ENCODE data around the gene SCG2.

Gene SCG2

DNA sequence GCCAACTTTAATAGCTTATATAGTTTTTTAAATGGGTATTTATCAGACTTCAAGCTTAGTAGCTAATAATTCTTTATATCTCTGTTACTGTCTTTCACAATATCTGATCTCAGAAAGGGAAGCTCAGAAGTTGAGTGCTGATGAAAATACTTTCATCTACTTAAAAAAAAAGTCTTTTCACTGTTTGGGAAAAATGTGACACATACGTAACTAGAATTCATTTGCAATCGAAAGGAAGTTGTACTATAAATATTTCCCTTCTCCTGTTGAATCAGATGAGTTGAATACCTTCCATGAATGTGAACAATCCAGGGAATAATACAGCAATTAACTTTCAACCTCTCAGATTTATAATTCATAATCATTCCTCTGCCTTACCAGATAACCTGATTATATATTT is 811 bp upstream of the SCG2 start:
- H4K91ac ChIP-seq (ENCODE audit: low read depth, low read length), result no peak overlapping the region
- no peak overlapping the region for H3K27ac ChIP-seq (ENCODE audit: low read depth, low read length)
- WGBS (ENCODE audit: extremely low coverage, insufficient coverage, insufficient read length), result no CpG with 5 or more reads among the region's 2 CpGs
- no peak overlapping the region for H4K8ac ChIP-seq (ENCODE audit: low read depth, low read length)
- no peaks in the 10 kb centered on the region for H3K36me3 ChIP-seq (ENCODE audit: control insufficient read depth in 1 of 2, insufficient read depth in 2 of 2, low read length in 2 of 2)
- H2BK12ac ChIP-seq (ENCODE audit: low read length), result no peak overlapping the region
- no peak overlapping the region for H2BK5ac ChIP-seq (ENCODE audit: low read depth, low read length, poor library complexity)
- H3K4me2 ChIP-seq (ENCODE audit: low read length), result no peak overlapping the region
- H3K9me3 ChIP-seq (ENCODE audit: insufficient read depth, low read depth, low read length), result no peaks in the 10 kb centered on the region
- no peak overlapping the region for H4K12ac ChIP-seq (ENCODE audit: low read depth, low read length)
- H3K4ac ChIP-seq (ENCODE audit: low read depth, low read length), result no peak overlapping the region
- no peak overlapping the region for H3K9ac ChIP-seq (ENCODE audit: low read length)
- no peaks in the 10 kb centered on the region for H3K79me1 ChIP-seq (ENCODE audit: low read length)
- H2BK120ac ChIP-seq (ENCODE audit: insufficient read depth, low read length, poor library complexity), result no peak overlapping the region
- DNase-seq, result no peak
- H3K79me2 ChIP-seq (ENCODE audit: control insufficient read depth, insufficient read depth, low read length, poor library complexity), result no peaks in the 10 kb centered on the region
- no peak overlapping the region for H3K18ac ChIP-seq (ENCODE audit: low read length)
- H3K23ac ChIP-seq (ENCODE audit: low read length), result no peak overlapping the region
- H2AFZ ChIP-seq (ENCODE audit: insufficient read depth, low read length, poor library complexity), result no peak overlapping the region
- no peak overlapping the region for H2AK5ac ChIP-seq (ENCODE audit: low read length)
- no peak overlapping the region for H3K4me3 ChIP-seq (ENCODE audit: low read depth, low read length)
- H3K27me3 ChIP-seq (ENCODE audit: insufficient read depth, low read length), result no peaks in the 10 kb centered on the region
- no peaks in the 10 kb centered on the region for H3K4me1 ChIP-seq (ENCODE audit: control insufficient read depth in 1 of 2, insufficient read depth in 2 of 2, low read length in 2 of 2)
- H3K14ac ChIP-seq (ENCODE audit: low read length), result no peak overlapping the region

DNA sequence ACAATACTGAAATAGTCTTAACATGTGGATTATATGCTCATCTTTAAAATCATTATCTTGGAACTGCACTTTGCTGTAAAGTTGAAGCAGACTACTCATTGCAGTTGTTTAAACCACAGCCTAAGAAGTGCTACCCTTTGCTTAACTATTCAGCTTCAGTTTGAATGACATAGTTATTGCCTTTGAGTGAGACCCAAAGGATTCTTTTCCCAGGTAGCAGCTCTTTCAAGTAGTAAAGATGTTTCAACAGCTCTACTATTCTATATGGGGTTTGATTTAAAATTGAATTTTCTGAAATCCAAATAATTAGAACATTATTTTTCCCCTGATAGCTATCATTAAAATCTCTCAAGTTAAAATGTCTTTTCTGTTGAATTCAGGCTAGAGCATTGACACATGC is 1.1 kb downstream of the SCG2 start:
- H3K4ac ChIP-seq (ENCODE audit: low read depth, low read length), result no peak overlapping the region
- H3K18ac ChIP-seq (ENCODE audit: low read length), result no peak overlapping the region
- H3K9me3 ChIP-seq (ENCODE audit: insufficient read depth, low read depth, low read length), result no peaks in the 10 kb centered on the region
- H3K9ac ChIP-seq (ENCODE audit: low read length), result no peak overlapping the region
- no peak overlapping the region for H3K14ac ChIP-seq (ENCODE audit: low read length)
- H3K23ac ChIP-seq (ENCODE audit: low read length), result no peak overlapping the region
- H3K27me3 ChIP-seq (ENCODE audit: insufficient read depth, low read length), result no peaks in the 10 kb centered on the region
- no peaks in the 10 kb centered on the region for H3K79me2 ChIP-seq (ENCODE audit: control insufficient read depth, insufficient read depth, low read length, poor library complexity)
- H3K4me2 ChIP-seq (ENCODE audit: low read length), result no peak overlapping the region
- H4K8ac ChIP-seq (ENCODE audit: low read depth, low read length), result no peak overlapping the region
- no peaks in the 10 kb centered on the region for H3K79me1 ChIP-seq (ENCODE audit: low read length)
- H2BK12ac ChIP-seq (ENCODE audit: low read length), result no peak overlapping the region
- H3K4me3 ChIP-seq (ENCODE audit: low read depth, low read length), result no peak overlapping the region
- H3K36me3 ChIP-seq (ENCODE audit: control insufficient read depth in 1 of 2, insufficient read depth in 2 of 2, low read length in 2 of 2), result no peaks in the 10 kb centered on the region
- H2BK120ac ChIP-seq (ENCODE audit: insufficient read depth, low read length, poor library complexity), result no peak overlapping the region
- no peak overlapping the region for H4K91ac ChIP-seq (ENCODE audit: low read depth, low read length)
- no peak overlapping the region for H4K12ac ChIP-seq (ENCODE audit: low read depth, low read length)
- no peak for DNase-seq
- H3K27ac ChIP-seq (ENCODE audit: low read depth, low read length), result no peak overlapping the region
- H2BK5ac ChIP-seq (ENCODE audit: low read depth, low read length, poor library complexity), result no peak overlapping the region
- H3K4me1 ChIP-seq (ENCODE audit: control insufficient read depth in 1 of 2, insufficient read depth in 2 of 2, low read length in 2 of 2), result no peaks in the 10 kb centered on the region
- no peak overlapping the region for H2AK5ac ChIP-seq (ENCODE audit: low read length)
- no peak overlapping the region for H2AFZ ChIP-seq (ENCODE audit: insufficient read depth, low read length, poor library complexity)

DNA sequence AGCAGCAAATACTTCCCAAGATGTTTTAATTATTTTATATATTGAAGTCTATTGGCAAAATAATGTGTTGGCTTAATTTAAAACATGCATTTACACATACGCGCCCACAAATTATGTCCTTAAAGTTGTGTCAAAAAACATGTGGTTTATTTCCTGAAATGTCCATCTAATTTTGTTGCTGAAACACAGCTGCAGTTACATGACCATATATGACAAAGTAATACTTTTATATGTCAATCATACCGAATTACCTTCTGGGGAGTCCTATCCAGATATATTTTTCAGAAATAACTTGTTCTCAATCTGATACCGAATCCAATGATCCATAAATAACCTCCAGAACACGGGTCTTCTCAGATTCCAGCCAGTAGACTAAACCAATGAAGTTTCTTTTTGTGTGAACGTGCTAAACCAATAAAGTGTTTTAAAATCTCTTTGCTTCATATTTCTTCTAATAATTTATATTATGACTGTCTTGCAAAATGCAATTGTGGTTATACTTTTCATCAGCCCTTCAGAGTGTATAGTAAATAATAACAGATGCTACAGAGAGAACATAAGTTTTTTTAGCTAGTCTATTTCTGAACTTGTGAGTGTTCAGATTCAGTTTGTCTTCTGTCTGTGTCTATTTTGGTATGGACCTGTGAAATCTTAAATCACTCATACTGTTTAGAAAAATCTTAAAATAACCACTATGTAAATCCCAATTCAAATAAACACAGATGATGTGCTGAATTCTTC is 2.4 kb downstream of the SCG2 start:
- H3K27me3 ChIP-seq (ENCODE audit: insufficient read depth, low read length), result no peaks in the 10 kb centered on the region
- H3K14ac ChIP-seq (ENCODE audit: low read length), result no peak overlapping the region
- no peak for DNase-seq
- H4K8ac ChIP-seq (ENCODE audit: low read depth, low read length), result no peak overlapping the region
- no peaks in the 10 kb centered on the region for H3K36me3 ChIP-seq (ENCODE audit: control insufficient read depth in 1 of 2, insufficient read depth in 2 of 2, low read length in 2 of 2)
- no peaks in the 10 kb centered on the region for H3K4me1 ChIP-seq (ENCODE audit: control insufficient read depth in 1 of 2, insufficient read depth in 2 of 2, low read length in 2 of 2)
- no peak overlapping the region for H2AK5ac ChIP-seq (ENCODE audit: low read length)
- H3K9ac ChIP-seq (ENCODE audit: low read length), result no peak overlapping the region
- no peak overlapping the region for H3K4me3 ChIP-seq (ENCODE audit: low read depth, low read length)
- H2BK12ac ChIP-seq (ENCODE audit: low read length), result no peak overlapping the region
- WGBS (ENCODE audit: extremely low coverage, insufficient coverage, insufficient read length), result no CpG with 5 or more reads among the region's 6 CpGs
- no peak overlapping the region for H3K23ac ChIP-seq (ENCODE audit: low read length)
- H2AFZ ChIP-seq (ENCODE audit: insufficient read depth, low read length, poor library complexity), result no peak overlapping the region
- H3K9me3 ChIP-seq (ENCODE audit: insufficient read depth, low read depth, low read length), result no peaks in the 10 kb centered on the region
- H3K79me1 ChIP-seq (ENCODE audit: low read length), result no peaks in the 10 kb centered on the region
- H2BK5ac ChIP-seq (ENCODE audit: low read depth, low read length, poor library complexity), result no peak overlapping the region
- no peak overlapping the region for H3K4me2 ChIP-seq (ENCODE audit: low read length)
- H4K91ac ChIP-seq (ENCODE audit: low read depth, low read length), result no peak overlapping the region
- H2BK120ac ChIP-seq (ENCODE audit: insufficient read depth, low read length, poor library complexity), result no peak overlapping the region
- H4K12ac ChIP-seq (ENCODE audit: low read depth, low read length), result no peak overlapping the region
- H3K18ac ChIP-seq (ENCODE audit: low read length), result no peak overlapping the region
- no peaks in the 10 kb centered on the region for H3K79me2 ChIP-seq (ENCODE audit: control insufficient read depth, insufficient read depth, low read length, poor library complexity)
- H3K4ac ChIP-seq (ENCODE audit: low read depth, low read length), result no peak overlapping the region
- H3K27ac ChIP-seq (ENCODE audit: low read depth, low read length), result no peak overlapping the region

- no peak overlapping the region for H2BK120ac ChIP-seq (ENCODE audit: insufficient read depth, low read length, poor library complexity)
- no peak overlapping the region for H4K8ac ChIP-seq (ENCODE audit: low read depth, low read length)
- peak in 1 of 2 donors; percentile 44 for DNase-seq
- H2BK5ac ChIP-seq (ENCODE audit: low read depth, low read length, poor library complexity), result no peak overlapping the region
- H3K79me1 ChIP-seq (ENCODE audit: low read length), result no peaks in the 10 kb centered on the region
- H2BK12ac ChIP-seq (ENCODE audit: low read length), result no peak overlapping the region
- H3K9me3 ChIP-seq (ENCODE audit: insufficient read depth, low read depth, low read length), result no peaks in the 10 kb centered on the region
- no peak overlapping the region for H3K4ac ChIP-seq (ENCODE audit: low read depth, low read length)
- no peaks in the 10 kb centered on the region for H3K27me3 ChIP-seq (ENCODE audit: insufficient read depth, low read length)
- H2AK5ac ChIP-seq (ENCODE audit: low read length), result no peak overlapping the region
- H3K18ac ChIP-seq (ENCODE audit: low read length), result no peak overlapping the region
- H3K4me2 ChIP-seq (ENCODE audit: low read length), result no peak overlapping the region
- no peak overlapping the region for H2AFZ ChIP-seq (ENCODE audit: insufficient read depth, low read length, poor library complexity)
- no peak overlapping the region for H3K27ac ChIP-seq (ENCODE audit: low read depth, low read length)
- H3K9ac ChIP-seq (ENCODE audit: low read length), result no peak overlapping the region
- no CpG with 5 or more reads among the region's 2 CpGs for WGBS (ENCODE audit: extremely low coverage, insufficient coverage, insufficient read length)
- H3K36me3 ChIP-seq (ENCODE audit: control insufficient read depth in 1 of 2, insufficient read depth in 2 of 2, low read length in 2 of 2), result no peaks in the 10 kb centered on the region
- H3K4me3 ChIP-seq (ENCODE audit: low read depth, low read length), result no peak overlapping the region
- no peak overlapping the region for H3K23ac ChIP-seq (ENCODE audit: low read length)
- H4K91ac ChIP-seq (ENCODE audit: low read depth, low read length), result no peak overlapping the region
- no peaks in the 10 kb centered on the region for H3K79me2 ChIP-seq (ENCODE audit: control insufficient read depth, insufficient read depth, low read length, poor library complexity)
- H3K4me1 ChIP-seq (ENCODE audit: control insufficient read depth in 1 of 2, insufficient read depth in 2 of 2, low read length in 2 of 2), result no peaks in the 10 kb centered on the region
- no peak overlapping the region for H4K12ac ChIP-seq (ENCODE audit: low read depth, low read length)
- H3K14ac ChIP-seq (ENCODE audit: low read length), result no peak overlapping the region
These were observed 3.0 kb downstream of the SCG2 start for GRCh38 chr2:223598994-223599639.

All from trophoblast cell (in vitro differentiated cells and primary cell).